Measurements from ENCODE around the gene KATNBL1. TPM values are rescaled to one million over a fixed set of nuclear protein-coding genes. Genes with fewer than 3 reads are reported as not detected.

KATNBL1 gene
- total and polyA plus RNA-seq, 2 donors (not counting 3 experiments of a cell fraction or from before 2014, with no cell fraction given), result 14.1 to 56.8 TPM

- Histone ChIP-seq H4K20me1 (replicated peaks; ENCODE audit: control insufficient read depth, extremely low read depth, insufficient read depth, low read length) (peaks cover 8% of the 10 kb centered on the region), H3K79me2 (ENCODE audit: control insufficient read depth, insufficient read depth, low read length) (peaks cover 82% of the 10 kb centered on the region), H3K36me3 (ENCODE audit: control insufficient read depth in 2 of 2, extremely low read depth in 1 of 2, insufficient read depth in 2 of 2, low read length in 2 of 2) (no peaks in the 10 kb centered on the region), H3K9me3 (replicated peaks; ENCODE audit: control insufficient read depth, insufficient read depth, low read length) (no peaks in the 10 kb centered on the region), H3K4me2 (ENCODE audit: insufficient read depth, low read length) (peak overlapping the region; percentile 36), H3K4me1 (ENCODE audit: control insufficient read depth, extremely low read depth, insufficient read depth, low read length) (peaks cover 10% of the 10 kb centered on the region), H3K4me3 (replicated peaks in 1 of 3; ENCODE audit: insufficient read depth in 1 of 3, low read depth in 1 of 3, low read length in 3 of 3) (no peak overlapping the region), H2AFZ (ENCODE audit: low read depth, low read length) (no peak overlapping the region), H3K27ac (ENCODE audit: insufficient read depth, low read depth, low read length) (no peak overlapping the region), H3K9me1 (replicated peaks; ENCODE audit: control insufficient read depth, extremely low read depth, insufficient read depth, low read length) (no peaks in the 10 kb centered on the region), H3K27me3 (ENCODE audit: control insufficient read depth in 2 of 2, insufficient read depth in 2 of 2, low read length in 2 of 2) (no peaks in the 10 kb centered on the region), H3K9ac (replicated peaks; ENCODE audit: extremely low read depth, insufficient read depth, low read length) (no peak overlapping the region)
- POLR2A ChIA-PET, result no interaction called here
- FAIRE-seq, result no peak
- intact Hi-C loops (cut with micrococcal nuclease), result no loop called here
- dilution Hi-C loops (cut with MboI; ENCODE audit: extremely low pct_ligation_motif_present, low sequenced_read_pairs), result no loop called here
- TF ChIP-seq EZH2 (IDR thresholded peaks at IDR 0.05; ENCODE audit: borderline replicate concordance, low read depth, low read length, severe bottlenecking) (no peak), CTCF (IDR thresholded peaks at IDR 0.05; ENCODE audit: extremely low read depth in 1 of 2, insufficient read depth in 1 of 2, low read depth in 1 of 2, low read length in 2 of 2) (no peak), JUN (IDR thresholded peaks at IDR 0.05; ENCODE audit: borderline replicate concordance, insufficient read depth, insufficient read length, low read depth) (no peak), POLR2A (IDR thresholded peaks at IDR 0.05; ENCODE audit: low read depth, low read length) (no peak)
- DNase-seq (ENCODE audit: low read depth, low spot score), result peak; percentile 28
- CTCF ChIA-PET, result interaction anchor here (0.8 to 1.5 kb wide), 2 partner anchors 43 to 73 kb away, joined by 3 to 4 read pairs; no protein-coding TSS in a partner anchor
- no TSS peak for BruUV-seq (replicated peaks)
Observed at GRCh38 chr15:34182942-34183341, 27.0 kb downstream of the KATNBL1 start.

- dilution Hi-C loops (cut with MboI; ENCODE audit: extremely low pct_ligation_motif_present, low sequenced_read_pairs), result no loop called here
- TF ChIP-seq JUN (IDR thresholded peaks at IDR 0.05; ENCODE audit: borderline replicate concordance, insufficient read depth, insufficient read length, low read depth), result no peak
- TF ChIP-seq CTCF (IDR thresholded peaks at IDR 0.05; ENCODE audit: extremely low read depth in 1 of 2, insufficient read depth in 1 of 2, low read depth in 1 of 2, low read length in 2 of 2), result no peak
- no peak for TF ChIP-seq POLR2A (IDR thresholded peaks at IDR 0.05; ENCODE audit: low read depth, low read length)
- no peak for TF ChIP-seq GATA2 (IDR thresholded peaks at IDR 0.05; ENCODE audit: insufficient read depth, insufficient read length, low read depth, low read length)
- no peak for TF ChIP-seq FOS (IDR thresholded peaks at IDR 0.05; ENCODE audit: borderline replicate concordance, insufficient read depth, low read length)
- no peak for TF ChIP-seq MAX (IDR thresholded peaks at IDR 0.05; ENCODE audit: insufficient read depth, insufficient read length)
- no peak for TF ChIP-seq MYC (IDR thresholded peaks at IDR 0.05; ENCODE audit: low read depth, low read length)
- no peak for TF ChIP-seq EZH2 (IDR thresholded peaks at IDR 0.05; ENCODE audit: borderline replicate concordance, low read depth, low read length, severe bottlenecking)
- TF ChIP-seq POLR2AphosphoS5 (IDR thresholded peaks at IDR 0.05; ENCODE audit: insufficient read depth, low read depth, low read length), result no peak
- H3K4me2 ChIP-seq (ENCODE audit: insufficient read depth, low read length), result no peak overlapping the region
- CTCF ChIA-PET, result no interaction called here
- no peak for DNase-seq (ENCODE audit: low read depth, low spot score)
- intact Hi-C loops (cut with micrococcal nuclease), result no loop called here
- peaks cover 8% of the 10 kb centered on the region for H4K20me1 ChIP-seq (replicated peaks; ENCODE audit: control insufficient read depth, extremely low read depth, insufficient read depth, low read length)
- no peak overlapping the region for H3K27ac ChIP-seq (ENCODE audit: insufficient read depth, low read depth, low read length)
- BruUV-seq (replicated peaks), result no TSS peak
- H3K9me3 ChIP-seq (replicated peaks; ENCODE audit: control insufficient read depth, insufficient read depth, low read length), result no peaks in the 10 kb centered on the region
- peaks cover 10% of the 10 kb centered on the region for H3K4me1 ChIP-seq (ENCODE audit: control insufficient read depth, extremely low read depth, insufficient read depth, low read length)
- FAIRE-seq, result no peak
- H3K4me3 ChIP-seq (replicated peaks in 1 of 3; ENCODE audit: insufficient read depth in 1 of 3, low read depth in 1 of 3, low read length in 3 of 3), result no peak overlapping the region
- peaks cover 79% of the 10 kb centered on the region for H3K79me2 ChIP-seq (ENCODE audit: control insufficient read depth, insufficient read depth, low read length)
- POLR2A ChIA-PET, result no interaction called here
- no peaks in the 10 kb centered on the region for H3K9me1 ChIP-seq (replicated peaks; ENCODE audit: control insufficient read depth, extremely low read depth, insufficient read depth, low read length)
- H2AFZ ChIP-seq (ENCODE audit: low read depth, low read length), result no peak overlapping the region
- no peak overlapping the region for H3K9ac ChIP-seq (replicated peaks; ENCODE audit: extremely low read depth, insufficient read depth, low read length)
- H3K27me3 ChIP-seq (ENCODE audit: control insufficient read depth in 2 of 2, insufficient read depth in 2 of 2, low read length in 2 of 2), result no peaks in the 10 kb centered on the region
- H3K36me3 ChIP-seq (ENCODE audit: control insufficient read depth in 2 of 2, extremely low read depth in 1 of 2, insufficient read depth in 2 of 2, low read length in 2 of 2), result no peaks in the 10 kb centered on the region
Observed at GRCh38 chr15:34179234-34179633, 30.7 kb downstream of the KATNBL1 start.

Data from endothelial cell of umbilical vein (primary cell).